Activated T-cell treated with anti-CD3 and anti-CD28 coated beads for 24 hours (primary cell): ENCODE data around the gene TMEM115.
A peak's percentile ranks its signal among the peaks of the same experiment; 100 is the strongest.

ENCODE experiments used
- DNase-seq: peaks from one replicate; pipeline ENCODE4 v3.0.0-alpha.2; 2020; ENCODE audit warnings: low read depth

Gene TMEM115

DNA sequence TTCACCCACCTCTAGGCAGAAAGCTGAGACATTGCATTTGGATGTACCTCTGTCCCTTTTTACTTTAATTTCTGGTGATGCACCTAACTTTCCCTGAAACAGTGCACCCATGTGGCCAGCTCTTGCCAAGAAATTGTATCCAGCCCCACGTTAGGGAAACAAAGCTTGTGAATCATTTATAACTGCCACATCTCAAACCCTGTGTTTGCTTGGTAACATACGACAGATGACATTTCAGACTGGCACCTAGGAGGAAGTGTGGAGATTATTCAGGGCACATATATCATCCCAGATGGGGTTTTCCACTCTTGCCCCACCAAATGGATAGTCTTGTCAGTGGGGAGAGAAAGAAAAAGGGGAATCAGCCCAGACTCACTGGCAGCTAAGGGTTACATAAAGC, 6.5 kb downstream of the TMEM115 start:
- no peak for DNase-seq

DNA sequence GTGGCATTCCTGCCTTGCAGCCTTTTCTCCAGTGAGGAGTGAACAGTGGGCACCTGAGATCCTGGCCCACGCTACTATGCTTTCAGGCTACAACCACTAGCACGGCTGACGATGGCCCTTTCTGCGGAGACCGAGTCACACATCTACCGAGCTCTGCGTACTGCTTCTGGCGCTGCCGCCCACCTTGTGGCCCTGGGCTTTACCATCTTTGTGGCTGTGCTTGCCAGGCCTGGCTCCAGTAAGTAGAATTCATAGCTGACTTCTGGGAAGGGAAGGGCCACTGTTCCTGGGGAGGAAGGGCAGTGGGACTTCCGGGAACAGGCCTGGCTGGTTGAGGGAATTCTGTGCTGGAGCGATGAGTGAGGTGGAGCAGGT, 8.0 kb downstream of the TMEM115 start:
- no peak for DNase-seq

DNA sequence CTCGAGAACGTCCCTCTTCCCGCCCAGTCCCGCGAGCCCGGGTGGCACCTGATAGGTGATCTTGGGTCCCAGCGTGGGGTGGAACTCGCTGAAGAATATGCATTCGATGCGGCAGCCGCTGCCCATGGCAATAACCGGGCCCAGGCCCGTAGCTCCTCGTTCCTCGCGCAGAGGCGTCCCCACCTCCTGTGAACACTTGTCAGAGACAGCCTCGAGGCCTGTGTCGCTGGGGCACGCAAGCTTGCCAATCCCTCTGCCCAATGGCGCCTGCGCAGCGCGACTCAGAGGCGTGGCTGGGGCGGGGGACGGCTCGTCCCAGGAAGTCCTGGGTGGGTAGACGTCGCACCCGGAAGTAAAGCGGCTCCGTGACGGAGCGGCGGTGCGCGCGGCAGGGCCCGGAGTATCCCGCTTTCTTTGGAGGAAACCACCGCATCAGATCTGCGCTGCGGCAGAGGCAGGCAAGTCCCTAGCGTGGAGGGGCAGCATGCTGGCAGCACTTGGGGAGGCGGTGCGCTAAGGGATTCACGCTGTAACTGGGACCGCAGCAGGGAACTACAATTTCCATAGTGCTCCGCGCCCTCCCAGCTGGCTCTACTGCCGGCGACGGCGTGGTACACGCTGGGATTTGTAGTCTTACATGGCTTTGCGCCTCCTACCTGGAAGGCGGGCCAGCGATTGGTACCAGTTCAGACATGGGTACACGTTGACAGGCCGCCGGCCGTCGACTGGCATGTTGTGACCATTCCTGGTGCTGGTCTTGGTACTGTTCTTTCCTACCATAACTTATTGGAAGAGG, 8.6 kb downstream of the TMEM115 start, which contains the start of the genes CYB561D2 and NPRL2:
TSS of gene CYB561D2 (plus strand) at position 336 of the 796 bp plus-strand sequence. CDS start 572 bp downstream, outside the sequence.
TSS of gene NPRL2 (minus strand) at position 249 of the 796 bp plus-strand sequence. CDS start at position 126, 123 bp downstream.
- DNase-seq, result peak; percentile 99

DNA sequence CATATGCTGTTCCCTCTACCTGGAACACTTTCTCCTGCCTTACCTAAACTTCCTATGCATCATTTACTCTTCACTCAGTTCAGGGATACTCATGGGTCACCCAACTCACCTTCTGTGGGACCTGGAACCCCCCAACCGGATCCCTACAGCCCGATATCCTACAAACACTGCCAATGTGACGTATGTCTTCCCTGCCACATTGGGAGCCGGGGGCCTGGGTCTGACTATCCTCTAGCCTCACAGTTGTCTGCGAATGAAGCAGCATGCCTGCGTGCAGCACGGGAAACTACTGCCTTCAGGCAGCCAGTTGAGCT, 9.2 kb downstream of the TMEM115 start:
- DNase-seq, result no peak

DNA sequence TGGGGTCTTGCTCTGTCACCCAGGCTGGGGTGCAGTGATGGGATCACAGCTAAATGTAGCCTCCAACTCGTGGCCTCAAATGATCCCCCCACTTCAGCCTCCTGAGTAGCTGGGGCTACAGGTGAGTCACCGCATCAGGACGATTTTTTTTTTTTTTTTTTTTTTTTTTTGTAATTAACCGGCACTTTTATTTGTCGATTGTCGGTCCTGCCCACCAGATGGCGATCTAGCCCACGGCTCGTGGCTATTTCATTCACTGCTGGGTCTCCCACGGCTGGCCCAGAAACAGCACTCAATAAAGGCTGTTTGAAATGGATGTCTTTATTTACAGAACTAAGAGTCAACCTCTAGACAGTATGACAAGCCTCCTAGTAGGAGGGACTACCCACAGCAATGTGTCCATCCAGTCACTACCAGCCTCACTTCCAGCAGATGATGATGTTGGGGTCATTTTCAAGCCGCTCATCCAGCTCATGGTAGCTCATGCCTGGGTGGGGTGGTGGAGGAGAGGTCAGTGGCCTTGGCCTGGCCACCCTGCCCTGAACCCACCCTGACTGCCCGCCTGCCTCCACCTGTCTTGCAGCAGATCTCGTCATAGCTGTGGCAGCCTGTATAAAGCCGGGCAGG, 12.0 kb downstream of the TMEM115 start:
- DNase-seq, result peak; percentile 61

DNA sequence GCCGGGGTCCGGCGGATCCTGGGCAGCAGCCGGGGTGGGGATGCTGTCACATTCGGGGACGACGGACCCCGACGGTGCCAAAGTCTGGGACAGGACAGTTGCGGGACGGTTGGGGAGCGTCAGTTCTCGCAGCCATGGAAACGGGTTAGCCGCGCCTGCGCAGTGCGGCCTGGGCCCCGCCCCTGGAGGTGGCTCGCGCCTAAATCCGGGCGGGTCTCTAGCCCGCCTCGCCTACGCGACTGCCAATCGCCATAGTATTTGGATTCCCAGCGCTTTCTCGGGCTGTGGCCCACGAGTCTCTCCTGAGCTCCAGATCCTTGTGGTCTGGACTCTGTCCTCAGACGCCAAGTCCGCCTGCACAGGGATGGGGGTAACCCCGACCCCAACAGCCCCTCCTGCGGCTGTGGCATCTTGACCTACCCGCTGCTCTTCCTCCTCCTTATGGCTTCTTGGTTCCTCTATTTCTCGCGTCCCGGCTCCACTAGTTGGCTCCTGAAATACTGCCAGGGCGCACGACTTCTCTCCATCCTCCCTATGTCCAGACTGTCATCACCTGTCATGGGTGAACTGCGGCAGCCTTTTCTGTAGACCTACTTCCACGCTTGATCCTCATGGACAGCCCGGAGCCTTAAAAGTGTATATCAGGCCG, 13.6 kb downstream of the TMEM115 start, which contains the start of gene ZMYND10:
TSS of gene ZMYND10 (minus strand) at position 147 of the 649 bp plus-strand sequence. CDS start 153 bp downstream, outside the sequence.
- peak; percentile 60 for DNase-seq

DNA sequence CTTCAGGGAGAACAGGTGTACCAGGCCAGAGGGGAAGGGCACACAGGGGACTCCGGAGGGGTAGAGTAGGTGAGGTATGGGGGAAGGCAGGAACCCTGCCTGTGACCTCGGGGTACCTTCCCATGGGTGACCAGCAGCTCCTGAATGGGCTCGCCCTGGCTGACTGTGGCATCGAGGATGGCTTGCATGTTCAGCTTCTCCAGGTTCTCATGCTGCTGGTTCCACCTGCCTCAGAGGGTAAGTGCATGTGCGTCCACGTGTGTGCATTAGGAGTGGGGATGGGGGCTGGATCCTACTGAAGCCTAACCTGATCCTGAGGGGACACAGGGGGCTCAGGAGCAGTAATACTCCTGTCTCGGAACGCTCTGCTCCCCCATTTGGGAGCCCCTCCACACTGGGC, 14.3 kb downstream of the TMEM115 start:
- no peak for DNase-seq

DNA sequence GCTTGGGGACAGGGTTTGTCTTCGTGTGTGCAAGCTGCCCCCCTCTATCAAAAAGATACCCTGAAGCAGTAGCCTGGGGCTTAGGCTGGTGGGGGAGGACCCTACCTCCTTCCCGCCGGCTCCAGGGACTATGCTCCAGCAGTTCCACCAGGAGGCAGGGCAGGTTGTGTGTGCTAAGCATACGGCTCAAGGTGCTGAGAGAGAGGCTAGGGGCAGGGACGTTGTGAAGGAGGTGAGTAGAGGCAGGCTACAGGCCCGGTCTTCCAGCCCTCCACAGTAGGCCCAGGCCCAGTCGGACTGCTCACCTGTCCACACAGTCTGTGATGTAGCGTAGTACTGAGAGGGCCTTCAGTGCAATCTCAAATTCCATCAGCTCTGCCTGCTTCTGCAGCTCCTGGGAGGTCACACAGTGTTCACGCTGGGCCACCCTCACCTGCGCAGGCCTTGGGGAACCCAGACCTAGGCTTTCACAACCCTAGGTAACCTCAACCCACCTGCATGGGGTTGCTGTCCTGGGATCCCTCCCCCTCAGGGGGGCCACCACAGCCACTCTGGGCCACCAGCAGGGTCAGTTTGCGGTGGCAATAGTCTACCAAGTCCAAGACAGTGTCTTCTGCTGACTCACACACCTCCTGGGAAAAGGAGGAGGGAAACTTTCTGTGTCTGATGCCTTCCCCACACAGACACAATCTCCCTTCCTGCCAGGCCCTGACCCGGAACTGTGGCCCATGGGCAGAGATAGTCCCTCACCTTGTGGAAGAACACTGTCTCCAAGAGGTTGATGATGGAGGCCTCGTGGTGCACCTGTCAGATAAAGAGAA, 16.3 kb downstream of the TMEM115 start:
- no peak for DNase-seq

DNA sequence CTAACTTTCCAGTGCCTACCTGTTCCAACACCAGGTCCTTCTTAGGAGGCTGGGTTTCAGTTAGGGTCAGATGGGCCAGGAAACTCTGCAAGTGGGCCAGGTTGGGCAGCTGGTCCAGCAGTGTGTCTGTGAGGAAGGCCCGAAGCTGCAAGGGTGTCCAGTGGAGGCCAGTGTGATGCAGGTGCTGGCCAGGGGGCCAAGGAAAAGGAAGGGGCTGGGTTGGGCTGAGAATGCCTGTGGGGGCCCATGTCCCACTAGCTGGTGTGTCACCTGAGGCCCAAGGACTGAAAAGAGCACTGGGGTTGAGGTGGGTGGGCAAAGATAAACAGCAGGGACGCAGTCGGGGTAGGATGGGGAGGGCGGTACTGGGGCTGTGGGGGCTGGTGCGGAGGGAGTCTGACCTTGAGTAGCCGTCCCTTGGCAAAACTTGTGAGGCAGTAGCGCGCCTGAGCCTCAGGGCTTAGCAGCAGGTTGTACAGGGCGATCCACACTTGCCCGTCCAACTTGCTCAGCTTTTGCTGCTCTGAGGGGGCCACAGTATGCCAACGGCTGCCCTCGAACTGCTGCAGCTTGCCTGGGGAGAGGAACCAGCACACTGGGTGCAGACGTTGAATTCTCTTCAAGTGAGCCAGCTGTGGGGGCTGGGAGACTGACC, 17.2 kb downstream of the TMEM115 start:
- no peak for DNase-seq

DNA sequence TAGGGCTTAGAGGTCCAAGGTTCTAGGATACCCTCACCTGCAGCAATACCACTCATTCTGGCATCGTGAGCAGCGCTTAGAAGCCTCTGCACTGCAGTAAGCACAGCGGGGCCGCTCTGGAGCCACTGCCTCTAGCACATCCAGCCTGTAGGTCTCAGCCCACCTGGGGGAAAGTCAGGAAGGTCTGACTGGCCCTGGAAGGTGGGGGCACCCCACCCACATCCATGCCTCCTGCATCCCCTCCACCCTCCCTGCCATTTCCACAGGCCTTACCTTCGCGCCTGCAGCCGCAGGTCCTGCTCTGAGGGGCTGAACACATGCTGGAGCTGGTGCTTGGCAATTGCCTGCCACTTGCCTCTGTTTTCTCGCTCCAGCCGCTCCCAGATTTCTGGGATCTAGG, 17.8 kb downstream of the TMEM115 start:
- no peak for DNase-seq

DNA sequence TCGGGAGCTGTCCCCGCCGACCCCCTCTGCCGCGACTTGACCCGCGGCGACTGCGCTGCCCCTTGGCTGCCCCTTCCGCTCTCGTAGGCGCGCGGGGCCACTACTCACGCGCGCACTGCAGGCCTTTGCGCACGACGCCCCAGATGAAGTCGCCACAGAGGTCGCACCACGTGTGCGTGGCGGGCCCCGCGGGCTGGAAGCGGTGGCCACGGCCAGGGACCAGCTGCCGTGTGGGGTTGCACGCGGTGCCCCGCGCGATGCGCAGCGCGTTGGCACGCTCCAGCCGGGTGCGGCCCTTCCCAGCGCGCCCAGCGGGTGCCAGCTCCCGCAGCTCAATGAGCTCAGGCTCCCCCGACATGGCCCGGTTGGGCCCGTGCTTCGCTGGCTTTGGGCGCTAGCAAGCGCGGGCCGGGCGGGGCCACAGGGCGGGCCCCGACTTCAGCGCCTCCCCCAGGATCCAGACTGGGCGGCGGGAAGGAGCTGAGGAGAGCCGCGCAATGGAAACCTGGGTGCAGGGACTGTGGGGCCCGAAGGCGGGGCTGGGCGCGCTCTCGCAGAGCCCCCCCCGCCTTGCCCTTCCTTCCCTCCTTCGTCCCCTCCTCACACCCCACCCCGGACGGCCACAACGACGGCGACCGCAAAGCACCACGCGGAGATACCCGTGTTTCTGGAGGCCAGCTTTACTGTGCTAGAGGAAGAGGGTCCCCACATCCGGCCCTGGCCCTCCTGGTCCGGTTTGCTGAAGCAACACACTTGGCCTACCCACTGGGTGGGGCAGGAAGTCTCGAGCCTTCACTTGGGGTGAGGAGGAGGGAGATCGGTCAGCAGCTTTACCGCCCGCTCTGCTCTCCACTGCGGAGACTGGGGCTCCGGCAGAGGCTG, 18.6 kb downstream of the TMEM115 start, which contains the start of gene RASSF1:
TSS of gene RASSF1 (minus strand) at position 389 of the 882 bp plus-strand sequence. CDS start at position 358, 31 bp downstream.
- peak; percentile 67 for DNase-seq

DNA sequence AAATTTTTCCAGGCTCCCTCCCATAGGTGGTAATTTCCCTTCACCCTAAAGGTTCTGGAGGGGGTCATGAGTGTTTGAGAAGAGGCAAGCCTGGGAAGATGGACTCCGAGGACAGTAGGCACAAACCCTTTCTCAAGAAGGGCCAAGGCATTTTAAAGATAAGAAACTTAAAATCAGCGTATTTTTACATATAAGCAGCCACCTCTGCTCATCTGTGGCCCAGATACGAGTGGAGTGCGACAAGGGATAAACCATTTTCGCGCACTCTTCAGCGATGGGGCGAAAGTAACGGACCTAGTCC, 19.2 kb downstream of the TMEM115 start:
- DNase-seq, result no peak

DNA sequence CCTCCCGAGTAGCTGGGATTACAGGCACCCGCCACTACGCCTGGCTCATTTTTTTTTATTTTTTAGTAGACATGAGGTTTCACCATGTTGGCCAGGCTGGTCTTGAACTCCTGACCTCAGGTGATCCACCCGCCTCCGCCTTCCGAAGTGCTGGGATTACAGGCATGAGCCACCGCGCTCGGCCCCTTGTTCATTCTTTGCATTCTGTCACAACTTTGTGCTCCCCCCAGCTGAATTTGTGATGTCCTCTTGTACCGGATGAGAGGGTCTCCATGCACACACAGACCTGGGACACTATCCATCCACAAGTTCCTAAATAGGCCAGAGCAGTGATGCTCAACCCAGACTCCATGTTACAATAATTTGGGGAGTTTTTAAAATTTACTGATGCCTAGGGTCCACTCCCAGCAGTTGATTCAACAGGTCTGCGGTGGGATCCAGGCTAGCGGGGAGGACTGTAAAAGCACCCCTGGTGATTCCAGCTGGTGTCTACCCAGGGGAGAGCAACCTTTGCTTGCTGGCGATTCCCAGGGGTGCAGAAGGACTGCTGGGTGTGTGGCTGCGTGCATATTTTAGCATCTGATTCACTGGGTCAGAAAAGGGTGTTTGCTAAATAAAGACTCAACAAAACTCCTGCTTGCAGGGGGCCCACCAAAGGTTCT, 19.7 kb downstream of the TMEM115 start:
- no peak for DNase-seq

DNA sequence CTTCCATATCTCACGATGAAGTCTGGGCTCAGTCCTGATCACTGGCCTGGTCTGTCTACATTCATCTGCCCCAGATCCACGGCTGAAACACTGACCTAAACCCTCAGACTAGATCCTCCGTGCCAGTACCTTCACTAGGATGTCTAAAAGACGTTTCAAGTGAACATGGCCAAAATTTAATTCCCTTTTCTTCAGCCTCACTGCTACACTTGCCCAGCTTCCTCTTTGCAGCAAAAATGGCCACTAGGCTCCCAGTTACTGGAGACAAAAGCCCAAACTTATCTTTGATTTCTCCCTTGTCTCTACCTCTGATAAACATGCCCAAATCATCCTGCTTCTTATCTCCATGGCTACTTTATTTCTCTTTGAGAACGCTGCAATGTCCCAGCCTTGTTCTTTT, 20.4 kb downstream of the TMEM115 start:
- DNase-seq, result no peak

DNA sequence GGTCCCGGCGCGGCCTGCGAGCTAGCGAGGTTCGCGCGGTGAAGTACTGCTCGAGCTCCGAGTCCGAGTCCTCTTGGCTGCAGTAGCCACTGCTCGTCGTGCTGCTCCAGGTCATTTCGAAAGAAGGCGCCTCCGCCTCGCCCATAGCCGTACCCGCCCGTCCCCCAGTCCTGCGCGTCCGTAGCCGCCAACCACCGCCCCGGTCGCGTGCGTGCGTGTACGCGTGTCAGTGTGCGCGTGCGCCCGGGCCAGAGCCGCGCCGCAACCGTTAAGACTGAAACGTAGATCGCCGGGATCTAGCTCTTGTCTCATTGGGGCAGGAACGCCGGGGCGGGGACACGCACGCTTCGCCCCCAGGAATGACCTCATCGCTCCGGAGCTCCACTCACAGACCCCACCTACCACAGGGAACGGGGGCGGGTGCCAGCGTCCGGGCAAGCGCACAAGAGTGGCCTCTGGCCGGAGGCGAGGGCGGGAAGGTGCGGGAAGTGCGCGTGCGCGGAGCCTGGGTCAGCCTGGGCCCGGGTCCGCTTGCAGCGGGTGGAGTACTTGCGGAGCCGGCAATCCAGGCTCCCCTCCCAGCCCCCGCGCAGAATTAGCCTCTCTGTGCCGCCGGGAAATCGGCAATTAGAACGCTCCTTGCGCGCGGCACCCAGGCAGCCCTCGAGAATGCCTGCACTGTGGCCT, 22.0 kb downstream of the TMEM115 start:
- peak; percentile 94 for DNase-seq

DNA sequence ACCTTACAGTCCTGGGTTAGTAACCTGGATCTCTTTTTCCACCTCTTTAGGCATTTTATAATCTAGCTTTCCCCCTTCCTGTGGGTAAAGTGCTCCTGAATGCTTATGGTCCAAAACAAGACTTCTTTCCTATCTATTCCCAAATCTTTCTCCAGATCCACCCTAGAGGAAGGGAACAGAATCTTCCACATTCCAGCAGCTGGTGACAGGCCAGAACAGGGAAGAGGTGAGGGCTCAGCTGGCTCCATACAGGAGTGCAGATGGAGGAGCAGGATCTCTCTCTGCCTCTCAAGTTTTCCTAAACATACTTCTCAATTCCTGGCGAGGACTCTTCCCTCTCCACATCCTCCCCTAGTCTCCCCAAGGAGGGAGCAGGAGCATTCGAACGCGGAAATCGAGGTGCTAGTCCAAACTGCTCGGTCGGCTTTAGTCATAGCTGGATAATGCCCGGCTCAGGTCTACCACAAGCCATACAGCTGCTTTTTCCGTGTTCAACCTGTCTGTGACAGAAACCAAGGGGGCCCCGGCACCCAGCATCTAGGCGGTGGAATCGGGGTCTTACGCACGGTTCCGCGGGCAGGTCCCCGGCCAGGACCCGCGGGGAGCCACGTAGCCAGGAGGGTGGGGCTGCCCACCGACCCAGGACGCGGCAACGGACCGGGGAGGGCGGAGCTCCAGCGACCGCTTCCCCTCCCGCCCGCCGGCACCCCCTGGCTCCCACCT, 22.7 kb downstream of the TMEM115 start:
- no peak for DNase-seq

DNA sequence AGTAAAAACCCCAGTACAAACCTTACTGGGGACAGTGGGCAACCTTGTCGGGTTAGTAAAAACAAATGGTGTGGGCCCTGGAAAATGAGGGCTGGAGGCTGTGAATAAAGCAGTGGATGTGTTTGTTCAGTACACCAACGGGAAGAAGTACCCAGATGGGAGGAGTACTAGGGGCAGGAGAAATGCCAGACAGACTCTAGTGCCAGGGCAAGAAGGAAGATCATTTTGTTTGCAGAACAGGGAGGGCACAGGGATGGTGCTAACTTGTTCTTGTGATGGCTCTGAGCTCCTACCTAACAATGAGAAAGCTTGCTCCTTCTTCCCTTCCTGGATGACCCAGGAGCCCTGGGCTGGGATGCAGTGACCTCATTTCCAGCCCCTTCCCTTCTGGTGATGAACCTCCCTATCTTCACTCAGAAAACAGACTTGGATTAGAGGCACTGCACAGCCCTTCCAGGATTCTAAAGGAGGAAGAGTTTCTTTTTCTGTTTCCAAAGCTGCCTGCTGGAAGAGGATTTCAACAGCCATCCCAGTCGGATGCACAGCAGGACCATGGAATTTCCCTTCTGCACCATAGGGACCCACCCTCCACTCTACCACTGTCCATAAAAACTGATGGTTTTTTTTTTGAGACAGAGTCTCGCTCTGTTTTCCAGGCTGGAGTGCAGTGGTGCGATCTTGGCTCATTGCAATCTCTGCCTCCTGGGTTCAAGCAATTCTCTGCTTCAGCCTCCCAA, 24.8 kb downstream of the TMEM115 start:
- DNase-seq, result no peak

DNA sequence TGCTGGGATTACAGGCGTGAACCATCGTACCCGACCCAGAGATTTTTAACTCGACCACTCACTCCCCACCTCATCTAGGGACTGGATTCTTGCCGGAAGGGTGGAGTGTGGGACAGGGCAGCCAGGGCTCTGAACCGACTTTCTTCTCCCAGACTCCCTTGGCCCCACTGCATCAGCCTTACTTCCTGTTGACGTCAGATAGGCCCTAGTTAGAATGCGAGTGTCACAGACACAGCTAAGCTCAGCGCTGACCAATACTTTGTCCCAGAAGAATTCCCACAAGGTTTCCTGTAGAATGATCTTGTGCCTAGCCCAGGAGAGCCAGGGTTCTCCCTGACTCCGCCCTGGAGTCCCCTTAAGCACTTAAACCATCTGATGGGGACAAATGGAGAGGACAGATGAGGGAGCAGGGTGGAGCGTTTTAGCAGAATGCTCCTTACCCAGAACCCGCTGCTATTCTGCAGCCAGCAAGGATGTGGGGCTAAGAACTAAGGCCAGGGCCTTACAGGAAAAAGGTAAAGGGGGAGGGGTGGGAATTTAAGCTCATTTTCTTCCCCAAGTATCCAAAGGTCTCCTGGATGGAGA, 25.5 kb downstream of the TMEM115 start:
- no peak for DNase-seq
